Measurements from ENCODE around the gene OR6C2. TPM values are rescaled to one million over a fixed set of nuclear protein-coding genes. Genes with fewer than 3 reads are reported as not detected.
"Not testable (repeated sequence)": the region's sequence is repeated elsewhere in the genome, so short reads cannot be mapped to it uniquely, and the experiment has no call there.

Gene OR6C2
- not detected in 2 replicates for polyA plus RNA-seq (2011; rRNA removed)
- polyA minus RNA-seq (2011; rRNA and poly(A)+ RNA removed): not detected in 2 replicates

GRCh38 chr12:55443776-55444175, at the start of gene OR6C2:
Gene OR6C2, plus strand, starts transcription at chr12:55444076. Its CDS starts 8,138 bp downstream, at chr12:55452214.
- Histone ChIP-seq H3K36me3 (ENCODE audit: control insufficient read depth, insufficient read depth, low read length) (no peaks in the 10 kb centered on the region), H3K27me3 (ENCODE audit: control insufficient read depth, insufficient read depth, low read length) (no peaks in the 10 kb centered on the region), H3K4me3 (ENCODE audit: low read depth, low read length) (no peak within 1 kb of the TSS)
- ChIA-PET CTCF (no interaction called here), POLR2A (no interaction called here)
- DNase-seq (ENCODE audit: low read depth): no peak
- no peak for TF ChIP-seq CTCF (IDR thresholded peaks at IDR 0.05; ENCODE audit: insufficient read depth, low read depth, low read length)

DNA sequence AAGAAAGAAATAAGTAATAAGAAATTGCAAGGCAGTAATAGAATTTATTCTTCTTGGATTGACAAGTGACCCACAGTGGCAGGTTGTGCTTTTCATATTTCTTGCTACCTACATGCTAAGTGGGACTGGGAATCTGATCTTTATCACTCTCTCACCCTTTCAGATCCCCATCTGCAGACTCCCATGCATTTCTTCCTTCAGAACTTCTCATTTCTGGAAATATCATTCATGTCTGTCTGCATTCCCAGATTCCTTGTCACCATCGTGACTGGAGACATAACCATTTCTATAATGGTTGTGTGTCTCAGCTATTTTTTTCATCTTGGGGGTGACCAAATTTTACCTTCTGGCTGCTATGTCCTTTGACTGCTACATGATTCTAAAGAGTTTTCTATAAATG, 47.5 kb upstream of the OR6C2 start:
- no peak for DNase-seq (ENCODE audit: low read depth)

DNA sequence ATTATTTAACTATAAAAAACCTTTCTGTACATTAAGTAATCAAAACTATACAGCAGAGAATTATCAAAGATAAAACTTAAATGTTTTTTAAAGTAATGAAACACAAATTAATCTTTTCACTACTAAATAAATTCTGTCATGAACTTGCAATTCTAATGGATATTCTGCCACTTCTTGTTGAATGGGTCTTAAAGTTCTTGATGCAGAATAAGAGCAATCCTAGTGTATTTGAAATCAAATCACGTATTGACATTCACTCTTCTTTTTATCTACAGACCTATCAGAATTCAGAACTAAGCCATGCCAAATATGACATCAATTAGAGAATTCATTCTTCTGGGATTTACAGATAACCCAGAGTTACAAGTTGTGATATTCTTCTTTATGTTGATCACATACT, 43.6 kb upstream of the OR6C2 start, which contains the start of gene OR6C65:
Gene OR6C65 (plus strand): TSS at position 301 of the 400 bp plus-strand sequence. CDS start 0 bp downstream, at position 301.
- Histone ChIP-seq H3K36me3 (ENCODE audit: control insufficient read depth, insufficient read depth, low read length) (no peaks in the 10 kb centered on the region), H3K4me3 (ENCODE audit: low read depth, low read length) (no peak within 1 kb of the TSS), H3K27me3 (ENCODE audit: control insufficient read depth, insufficient read depth, low read length) (no peaks in the 10 kb centered on the region)
- DNase-seq (ENCODE audit: low read depth): no peak
- ChIA-PET POLR2A (no interaction called here), CTCF (no interaction called here)
- no peak for TF ChIP-seq CTCF (IDR thresholded peaks at IDR 0.05; ENCODE audit: insufficient read depth, low read depth, low read length)

More for the DNA sequence above, 47.5 kb upstream of the OR6C2 start:
- no peak for TF ChIP-seq CTCF (IDR thresholded peaks at IDR 0.05; ENCODE audit: insufficient read depth, low read depth, low read length)
- Histone ChIP-seq H3K4me3 (ENCODE audit: low read depth, low read length) (no peak overlapping the region), H3K36me3 (ENCODE audit: control insufficient read depth, insufficient read depth, low read length) (no peaks in the 10 kb centered on the region), H3K27me3 (ENCODE audit: control insufficient read depth, insufficient read depth, low read length) (no peaks in the 10 kb centered on the region)
- ChIA-PET POLR2A (no interaction called here), CTCF (no interaction called here)

DNA sequence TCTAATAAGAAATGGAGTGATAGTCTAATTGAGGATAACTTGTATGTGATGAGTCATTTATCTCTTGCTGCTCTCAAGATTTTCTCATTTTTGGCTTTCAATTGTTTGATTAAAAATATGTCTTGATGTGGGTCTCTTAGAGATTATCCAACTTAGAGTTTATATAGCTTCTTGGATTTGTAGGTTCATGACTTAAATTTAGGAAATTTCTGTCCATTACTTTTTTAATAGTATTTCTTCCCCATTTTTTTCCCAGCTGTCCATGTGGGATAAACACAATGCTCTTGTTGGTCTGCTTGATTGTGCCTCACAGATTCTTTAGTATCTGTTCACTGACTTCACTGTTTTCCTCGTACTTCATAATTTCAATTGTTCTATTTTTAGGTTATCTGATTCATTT, 36.0 kb upstream of the OR6C2 start:
- ChIA-PET POLR2A (no interaction called here), CTCF (no interaction called here)
- no peak overlapping the region for H3K4me3 ChIP-seq (ENCODE audit: low read depth, low read length)
- H3K36me3 ChIP-seq (ENCODE audit: control insufficient read depth, insufficient read depth, low read length): no peaks in the 10 kb centered on the region
- no peak for DNase-seq (ENCODE audit: low read depth)
- no peak for TF ChIP-seq CTCF (IDR thresholded peaks at IDR 0.05; ENCODE audit: insufficient read depth, low read depth, low read length)
- no peaks in the 10 kb centered on the region for H3K27me3 ChIP-seq (ENCODE audit: control insufficient read depth, insufficient read depth, low read length)

- H3K27me3 ChIP-seq (ENCODE audit: control insufficient read depth, insufficient read depth, low read length); H3K36me3 ChIP-seq (ENCODE audit: control insufficient read depth, insufficient read depth, low read length); CTCF ChIA-PET; H3K4me3 ChIP-seq (ENCODE audit: low read depth, low read length); POLR2A ChIA-PET; DNase-seq (ENCODE audit: low read depth): not testable (repeated sequence)
Measured at GRCh38 chr12:55409133-55409532, 34.7 kb upstream of the OR6C2 start.

- CTCF ChIA-PET: not testable (repeated sequence)
Measured at GRCh38 chr12:55412138-55412537, 31.7 kb upstream of the OR6C2 start.

GRCh38 chr12:55413498-55414388, 30.1 kb upstream of the OR6C2 start:
- DNase-seq (ENCODE audit: low read depth); H3K27me3 ChIP-seq (ENCODE audit: control insufficient read depth, insufficient read depth, low read length); POLR2A ChIA-PET; H3K36me3 ChIP-seq (ENCODE audit: control insufficient read depth, insufficient read depth, low read length); CTCF ChIA-PET; H3K4me3 ChIP-seq (ENCODE audit: low read depth, low read length): not testable (repeated sequence)

More at GRCh38 chr12:55412138-55412537, 31.7 kb upstream of the OR6C2 start:
- DNase-seq (ENCODE audit: low read depth); H3K36me3 ChIP-seq (ENCODE audit: control insufficient read depth, insufficient read depth, low read length); POLR2A ChIA-PET; H3K4me3 ChIP-seq (ENCODE audit: low read depth, low read length); H3K27me3 ChIP-seq (ENCODE audit: control insufficient read depth, insufficient read depth, low read length): not testable (repeated sequence)

- H3K4me3 ChIP-seq (ENCODE audit: low read depth, low read length); POLR2A ChIA-PET; H3K36me3 ChIP-seq (ENCODE audit: control insufficient read depth, insufficient read depth, low read length); H3K27me3 ChIP-seq (ENCODE audit: control insufficient read depth, insufficient read depth, low read length); CTCF ChIA-PET; DNase-seq (ENCODE audit: low read depth): not testable (repeated sequence)
Measured at GRCh38 chr12:55414396-55414823, 29.5 kb upstream of the OR6C2 start.

DNA sequence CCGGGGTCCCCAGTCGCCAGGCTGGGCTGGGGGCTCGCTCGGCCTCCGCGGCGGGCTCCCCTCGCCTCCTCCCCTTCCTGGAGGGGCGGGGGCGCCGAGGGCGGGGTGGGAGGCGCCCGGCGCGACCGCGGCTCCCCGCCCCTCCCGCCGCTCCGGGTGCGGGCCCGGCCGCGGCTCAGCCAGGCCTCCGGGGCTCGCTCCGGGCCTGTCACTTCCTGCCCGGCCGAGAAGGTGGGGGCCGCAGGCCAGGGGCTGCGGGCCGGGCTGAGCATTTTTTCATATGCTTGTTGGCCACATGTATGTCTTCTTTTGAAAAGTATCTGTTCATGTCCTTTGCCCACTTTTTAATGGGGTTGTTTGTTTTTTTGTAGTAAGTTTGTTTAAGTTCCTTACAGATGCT, 29.0 kb upstream of the OR6C2 start:
- CTCF ChIA-PET; H3K4me3 ChIP-seq (ENCODE audit: low read depth, low read length); DNase-seq (ENCODE audit: low read depth); POLR2A ChIA-PET; H3K27me3 ChIP-seq (ENCODE audit: control insufficient read depth, insufficient read depth, low read length); H3K36me3 ChIP-seq (ENCODE audit: control insufficient read depth, insufficient read depth, low read length): not testable (repeated sequence)
